GM10847 (cell line): Measurements from ENCODE around the gene ZDHHC22.

Experiments
- POLR2A ChIP-seq: IDR thresholded peaks from 2 replicates; pipeline ENCODE4 v1.6.1; 2011; ENCODE audit not compliant: insufficient read length; ENCODE audit errors: extremely low read depth

Gene ZDHHC22

GRCh38 chr14:77104393-77104792 is 37.2 kb downstream of the ZDHHC22 start:
- TF ChIP-seq POLR2A: no peak

- no peak for TF ChIP-seq POLR2A
Measured at GRCh38 chr14:77103951-77104350, 37.6 kb downstream of the ZDHHC22 start.

- TF ChIP-seq POLR2A: no peak
Measured at GRCh38 chr14:77103475-77103874, 38.1 kb downstream of the ZDHHC22 start.

DNA sequence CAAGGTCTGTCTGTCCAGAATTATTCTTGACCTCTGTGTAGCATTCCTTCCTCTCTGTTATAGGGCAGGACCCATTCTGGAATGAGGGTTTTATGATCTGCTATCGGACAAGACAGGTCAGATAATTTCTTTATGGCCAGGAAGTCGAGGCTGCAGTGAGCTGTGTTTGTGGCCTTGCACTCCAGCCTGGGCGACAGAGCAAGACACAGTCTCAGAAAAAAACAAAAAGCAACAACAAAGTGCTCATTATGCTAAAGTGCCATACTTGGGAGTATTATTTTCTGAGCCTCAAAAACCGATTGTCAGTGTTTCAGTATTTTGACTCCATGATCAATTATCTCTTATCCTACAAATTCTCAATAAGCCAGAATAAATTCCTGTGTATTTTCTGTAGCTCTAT is 39.4 kb downstream of the ZDHHC22 start:
- TF ChIP-seq POLR2A: no peak

DNA sequence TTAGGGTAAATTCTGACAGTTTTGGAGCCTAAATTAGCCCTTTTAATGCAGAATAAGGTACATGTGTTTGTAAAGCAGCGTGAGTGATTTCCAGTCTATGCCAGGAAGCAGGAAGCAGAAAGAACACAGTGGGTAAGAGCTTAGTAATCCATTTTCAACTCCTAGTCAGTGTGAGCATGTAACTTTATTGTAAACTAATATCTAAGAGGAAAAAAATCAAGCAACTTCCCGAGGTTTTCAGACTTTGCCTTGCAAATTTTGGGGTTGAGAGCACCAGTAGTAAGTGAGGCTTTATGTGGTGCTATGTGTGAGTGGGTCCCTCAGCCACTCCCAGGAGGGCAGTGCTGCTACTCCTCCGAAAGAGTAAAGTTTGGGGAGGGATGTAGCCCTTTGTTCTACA is 40.6 kb downstream of the ZDHHC22 start:
- no peak for TF ChIP-seq POLR2A

DNA sequence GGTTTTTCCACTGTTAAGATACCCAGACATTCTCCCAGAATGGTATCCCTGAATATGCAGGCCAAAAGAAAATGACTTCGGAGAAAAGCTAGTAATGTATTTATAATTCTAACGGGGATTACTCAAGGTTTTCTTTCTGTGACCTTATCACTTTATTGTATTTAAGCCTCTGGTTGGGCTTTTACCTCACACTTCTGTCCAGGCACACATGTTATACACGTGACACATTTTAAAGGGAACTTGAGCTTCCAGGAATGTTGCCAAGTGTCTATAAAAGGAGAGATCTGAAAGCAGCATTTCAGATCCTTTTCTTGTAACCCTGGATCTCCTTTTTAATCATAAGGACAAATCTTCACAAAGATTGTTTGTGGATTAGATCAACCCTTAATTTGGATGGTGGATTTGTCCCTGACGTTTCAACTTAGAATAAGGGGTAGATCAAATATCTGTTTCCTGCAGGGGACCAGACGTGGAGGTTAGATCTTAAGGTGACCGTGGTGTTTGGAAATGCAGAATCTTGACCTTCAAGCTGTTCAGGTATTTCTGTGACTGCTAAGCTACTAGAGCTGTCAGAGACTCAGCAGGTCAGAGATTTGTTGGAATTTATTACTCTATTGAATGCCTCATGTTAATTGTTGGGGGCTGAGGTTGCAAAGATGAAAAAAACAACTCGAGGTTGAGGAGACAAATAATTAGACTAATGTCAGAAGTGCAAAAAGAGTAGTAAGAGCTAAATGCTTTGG is 42.0 kb downstream of the ZDHHC22 start:
- TF ChIP-seq POLR2A: no peak

GRCh38 chr14:77098529-77099353 is 42.9 kb downstream of the ZDHHC22 start:
- no peak for TF ChIP-seq POLR2A

DNA sequence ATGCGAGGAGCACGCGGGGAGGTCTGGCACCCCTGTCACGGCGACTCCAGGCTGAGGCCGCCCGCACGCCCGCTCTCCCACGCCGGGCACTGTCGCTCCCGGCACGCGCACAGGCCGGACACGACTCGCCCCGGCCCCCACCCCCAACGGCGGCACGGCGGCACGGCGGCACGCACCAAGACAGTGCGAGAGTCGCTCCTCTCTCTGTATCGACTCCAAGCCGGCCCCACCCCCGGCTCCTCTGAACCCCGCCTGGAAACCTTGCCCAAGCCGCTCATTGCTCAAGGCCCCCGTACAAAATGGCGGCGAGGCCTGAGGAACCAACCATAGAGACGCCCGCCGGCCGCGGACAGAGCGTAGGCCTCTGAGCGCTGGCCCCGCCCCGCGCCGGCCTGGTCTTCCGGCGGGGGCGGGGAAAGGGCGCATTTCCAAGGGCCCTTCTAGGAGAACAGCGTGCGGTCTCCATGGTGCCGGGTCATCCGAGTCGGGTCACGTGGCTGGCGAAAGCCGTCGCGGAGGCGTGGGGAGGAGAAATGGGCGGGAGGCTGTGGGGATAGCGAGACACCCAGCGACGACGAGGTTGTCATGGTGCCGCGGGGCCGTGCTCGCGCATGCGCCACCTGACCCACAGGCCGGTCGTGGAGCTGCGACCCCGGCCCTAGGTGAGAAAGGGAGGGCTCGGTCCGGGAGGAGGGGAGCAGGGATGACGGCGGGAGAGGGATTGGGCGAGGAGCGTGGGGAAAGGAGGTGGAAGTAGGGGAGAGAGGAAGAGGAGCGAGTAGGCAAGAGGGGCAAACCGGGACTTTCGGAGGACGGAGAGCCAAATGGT is 43.7 kb downstream of the ZDHHC22 start, which contains the start of gene CIPC:
TSS of gene CIPC (plus strand) at position 559 of the 829 bp plus-strand sequence. CDS start 7,451 bp downstream, outside the sequence.
- peak; percentile 55 for TF ChIP-seq POLR2A

- no peak for TF ChIP-seq POLR2A
Measured at GRCh38 chr14:77097006-77097699, 44.4 kb downstream of the ZDHHC22 start.

GRCh38 chr14:77094672-77095284 is 46.8 kb downstream of the ZDHHC22 start:
- TF ChIP-seq POLR2A: no peak

GRCh38 chr14:77092676-77093075 is 48.9 kb downstream of the ZDHHC22 start:
- TF ChIP-seq POLR2A: no peak

GRCh38 chr14:77091518-77091917 is 50.1 kb downstream of the ZDHHC22 start:
- TF ChIP-seq POLR2A: no peak

DNA sequence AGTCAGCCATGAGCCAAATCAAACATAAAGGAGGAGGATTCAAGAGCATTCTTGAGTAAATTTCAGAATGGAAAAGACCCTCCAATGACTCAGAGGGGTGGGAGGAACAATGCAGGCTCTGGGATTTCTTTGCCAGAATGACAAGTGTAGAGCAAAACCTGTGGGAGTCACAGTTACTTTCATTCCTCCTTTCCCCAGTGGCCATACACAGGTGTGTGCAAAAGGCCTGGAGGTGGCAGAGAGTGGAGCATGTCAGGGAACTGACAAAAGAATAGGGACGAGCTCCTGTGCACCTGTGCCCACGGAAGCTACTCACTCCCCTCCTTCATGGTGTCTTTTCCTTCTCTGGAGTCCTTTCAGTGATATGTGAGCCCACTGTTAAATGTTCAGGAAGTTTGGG is 52.9 kb downstream of the ZDHHC22 start:
- no peak for TF ChIP-seq POLR2A

DNA sequence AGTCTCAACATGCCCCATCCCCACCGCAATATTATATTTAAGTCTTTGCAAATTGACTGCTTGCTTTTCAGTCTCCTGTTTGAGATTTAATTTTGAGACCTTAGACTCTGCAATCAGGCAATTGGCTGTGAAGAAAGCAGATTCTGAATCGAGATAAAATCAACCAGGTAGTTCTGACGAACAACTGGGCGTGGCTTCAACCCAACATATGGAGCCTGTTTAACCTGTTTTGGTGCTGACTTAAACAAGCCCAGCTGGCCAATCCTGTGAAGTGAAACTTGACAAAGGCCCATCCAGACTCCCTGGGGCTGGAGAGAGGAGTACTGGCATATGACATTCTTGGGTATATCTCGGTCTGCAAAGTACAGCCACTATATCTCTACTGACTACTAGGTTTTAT is 53.4 kb downstream of the ZDHHC22 start:
- TF ChIP-seq POLR2A: no peak
